Measurements from ENCODE around the gene SPINT3. TPM values are rescaled to one million over a fixed set of nuclear protein-coding genes. Genes with fewer than 3 reads are reported as not detected.
"Not testable (repeated sequence)": the region's sequence is repeated elsewhere in the genome, so short reads cannot be mapped to it uniquely, and the experiment has no call there.

The SPINT3 gene
- total RNA-seq, 1 donor from 2014 or later = not detected

GRCh38 chr20:45502561-45502960, 12.9 kb downstream of the SPINT3 start:
- no peak for DNase-seq

DNA sequence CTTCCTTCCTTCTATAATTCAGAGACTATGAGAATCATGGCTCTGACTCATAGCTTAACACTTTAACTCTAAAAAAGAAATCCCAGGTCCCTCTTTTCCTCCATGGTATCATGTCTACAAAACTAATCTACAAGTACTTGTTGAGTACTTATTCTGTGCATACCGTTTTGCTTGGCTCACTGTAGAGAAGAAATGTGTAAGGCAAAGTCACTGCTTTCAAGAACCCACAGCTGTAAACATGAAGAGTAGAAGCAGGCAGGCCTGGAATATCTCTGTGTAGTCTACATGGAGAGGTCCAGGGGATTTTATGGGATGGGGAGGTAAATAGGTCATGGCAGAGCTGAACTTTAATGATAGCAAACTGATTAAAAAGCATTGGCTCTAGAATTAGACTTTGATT, 13.8 kb downstream of the SPINT3 start:
- DNase-seq = no peak

DNA sequence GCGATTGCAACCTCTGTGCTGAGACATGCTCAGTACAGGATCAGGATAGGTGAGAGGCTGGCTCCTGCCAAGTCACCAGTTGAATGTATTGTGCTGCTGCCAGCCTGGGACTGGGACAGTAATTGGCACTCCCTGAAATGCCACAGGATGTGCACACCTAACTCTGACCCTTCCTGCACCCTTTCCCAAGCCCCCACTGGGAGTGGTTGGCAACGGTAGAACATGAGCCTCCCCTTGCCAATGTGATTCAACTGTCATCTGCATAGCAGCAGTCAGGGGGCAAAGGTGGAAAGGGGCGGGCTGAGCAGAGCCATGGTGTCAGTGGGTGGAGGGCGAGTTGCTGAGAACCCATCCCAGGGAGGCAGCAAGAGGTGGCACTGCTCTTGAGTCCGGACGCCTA, 15.4 kb downstream of the SPINT3 start:
- DNase-seq = no peak

DNA sequence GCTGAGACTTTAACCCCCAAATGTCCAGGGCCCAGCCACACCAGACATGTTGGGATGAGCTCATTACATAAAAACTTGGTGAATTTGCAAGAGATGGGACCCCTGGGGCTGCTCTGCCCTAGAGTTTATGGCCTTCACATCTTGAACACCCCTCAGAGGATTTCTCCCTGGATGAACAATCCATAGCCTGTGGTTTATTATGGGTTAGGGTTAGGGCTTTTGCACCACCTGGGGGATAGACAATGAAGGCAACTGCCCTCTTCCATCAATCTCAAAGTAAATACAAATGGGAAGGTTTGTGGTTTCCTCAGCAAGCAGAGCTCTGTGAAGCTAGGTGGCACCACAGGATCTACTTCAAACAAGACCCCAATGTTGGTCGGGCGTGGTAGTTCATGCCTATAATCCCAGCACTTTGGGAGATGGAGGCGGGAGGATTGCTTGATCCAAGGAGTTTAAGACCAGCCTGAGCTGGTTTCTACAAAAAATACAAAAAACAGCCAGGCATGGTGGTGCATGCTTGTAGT, 17.4 kb downstream of the SPINT3 start:
- no peak for DNase-seq

- DNase-seq = no peak
These were observed 19.3 kb downstream of the SPINT3 start for GRCh38 chr20:45496166-45496565.

DNA sequence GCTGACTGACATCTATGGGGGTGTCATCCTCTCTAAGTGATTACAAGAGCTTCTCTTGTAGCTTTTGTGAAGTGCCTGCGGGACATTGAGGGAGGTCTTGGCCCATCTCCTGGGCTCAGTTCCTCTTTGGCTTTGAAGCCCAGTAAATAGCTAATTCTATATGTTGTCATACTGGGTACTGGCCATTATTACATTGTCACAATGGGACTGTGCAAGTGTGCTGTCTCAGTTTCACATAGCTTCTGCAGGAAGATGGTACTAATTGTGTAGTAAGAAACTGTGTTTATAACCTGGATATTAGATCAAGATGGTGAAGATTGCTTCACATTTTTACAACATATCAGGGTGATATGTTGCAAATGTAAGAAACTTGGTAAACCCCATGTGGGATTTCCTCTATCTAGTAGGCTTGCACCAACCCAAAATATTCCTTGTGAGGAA, 19.9 kb downstream of the SPINT3 start:
- DNase-seq = no peak

DNA sequence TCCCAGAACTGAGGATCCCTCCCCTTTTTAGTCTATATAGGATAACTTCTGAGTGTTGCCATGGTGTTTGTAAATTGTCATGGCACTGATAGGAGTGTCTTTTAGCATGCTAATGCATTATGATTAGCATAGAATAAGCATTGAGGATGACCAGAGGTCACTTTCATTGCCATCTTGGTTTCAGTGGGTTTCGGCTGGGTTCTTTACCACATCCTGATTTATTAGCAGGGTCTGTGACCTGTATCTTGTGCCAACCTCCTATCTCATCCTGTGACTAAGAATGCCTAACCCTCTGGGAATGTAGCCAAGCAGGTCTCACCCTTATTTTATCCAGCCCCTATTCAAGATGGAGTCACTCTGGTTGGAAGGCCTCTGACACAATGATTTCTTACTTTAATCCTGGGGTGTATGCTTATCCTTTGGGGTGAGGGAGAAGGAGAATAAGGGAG, 26.3 kb downstream of the SPINT3 start:
- no peak for DNase-seq

DNA sequence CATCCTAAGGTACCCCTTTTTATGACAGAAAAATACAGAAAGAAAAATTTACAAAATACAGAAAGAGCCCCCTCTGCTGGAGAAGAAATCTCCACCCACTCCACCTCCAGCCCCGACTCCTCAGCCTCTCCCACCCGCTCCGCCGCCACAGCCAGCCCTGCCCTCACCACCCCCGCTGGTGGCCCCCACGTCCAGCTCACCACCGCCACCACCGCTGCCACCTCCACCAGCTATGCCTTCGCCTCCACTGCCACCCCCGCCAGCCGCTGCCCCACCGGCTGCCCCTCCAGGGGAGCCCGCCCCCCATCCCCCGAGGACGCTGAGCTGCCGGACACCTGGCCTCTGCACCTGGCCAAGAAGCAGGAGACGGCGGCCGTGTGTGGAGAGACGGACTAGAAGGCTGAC, 28.2 kb downstream of the SPINT3 start:
- no peak for DNase-seq

- no peak for DNase-seq
These were observed 30.0 kb downstream of the SPINT3 start for GRCh38 chr20:45485388-45485787.

DNA sequence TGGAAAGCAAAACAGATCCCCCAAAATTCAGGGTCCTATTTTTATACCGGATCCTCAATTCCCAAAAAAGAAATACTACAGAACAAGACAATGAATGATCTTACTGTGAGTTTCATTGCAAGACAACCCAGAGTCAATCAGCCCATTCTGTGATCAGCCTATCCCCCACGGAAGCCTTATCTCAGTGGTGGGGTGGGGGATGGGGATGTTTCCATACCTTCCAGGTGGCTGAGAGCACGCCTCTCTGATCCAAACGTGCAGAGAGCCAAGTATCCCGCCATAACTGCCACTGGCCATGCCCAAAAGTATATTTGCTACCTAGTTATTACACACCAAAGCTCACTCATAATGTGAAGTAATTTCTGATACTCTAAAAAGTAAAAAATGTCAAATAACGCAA, 30.7 kb downstream of the SPINT3 start:
- DNase-seq = no peak

DNA sequence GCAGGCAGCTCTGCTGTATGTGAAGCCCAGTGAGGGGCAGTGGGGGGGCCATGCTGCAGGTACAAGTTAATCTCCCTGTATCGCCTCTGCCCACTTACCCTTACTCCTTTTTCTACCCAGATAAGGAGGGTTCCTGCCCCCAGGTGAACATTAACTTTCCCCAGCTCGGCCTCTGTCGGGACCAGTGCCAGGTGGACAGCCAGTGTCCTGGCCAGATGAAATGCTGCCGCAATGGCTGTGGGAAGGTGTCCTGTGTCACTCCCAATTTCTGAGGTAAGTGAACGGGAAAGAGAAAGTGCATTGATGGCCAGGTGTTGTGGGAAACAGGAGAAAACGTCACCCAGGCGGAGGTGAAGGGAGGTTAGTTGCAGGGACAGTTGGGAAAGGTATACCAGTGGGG, 35.6 kb downstream of the SPINT3 start:
- DNase-seq = no peak

DNA sequence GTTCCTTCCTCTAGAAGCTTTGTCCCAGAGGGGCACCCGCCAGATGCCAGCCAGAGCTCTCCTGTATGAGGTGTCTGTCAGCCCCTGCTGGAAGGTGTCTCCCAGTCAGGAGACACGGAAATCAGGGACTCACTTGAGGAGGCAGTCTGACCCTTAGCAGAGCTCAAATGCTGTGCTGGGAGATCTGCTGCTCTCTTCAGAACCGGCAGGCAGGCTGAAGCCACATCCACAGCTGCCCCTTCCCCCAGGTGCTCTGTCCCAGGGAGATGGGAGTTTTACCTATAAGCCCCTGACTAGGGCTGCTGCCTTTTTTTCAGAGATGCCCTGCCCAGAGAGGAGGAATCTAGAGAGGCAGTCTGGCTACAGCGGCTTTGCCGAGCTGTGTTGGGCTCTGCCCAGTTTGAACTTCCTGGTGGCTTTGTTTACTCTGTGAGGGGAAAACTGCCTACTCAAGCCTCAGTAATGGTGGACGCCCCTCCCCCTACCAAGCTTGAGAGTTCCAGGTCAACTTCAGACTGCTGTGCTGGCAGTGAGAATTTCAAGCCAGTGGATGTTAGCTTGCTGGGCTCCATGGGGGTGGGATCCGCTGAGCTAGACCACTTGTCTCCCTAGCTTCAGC, 37.8 kb downstream of the SPINT3 start:
- DNase-seq = not testable (repeated sequence)

GRCh38 chr20:45472286-45472685, 43.1 kb downstream of the SPINT3 start:
- DNase-seq = not testable (repeated sequence)

DNA sequence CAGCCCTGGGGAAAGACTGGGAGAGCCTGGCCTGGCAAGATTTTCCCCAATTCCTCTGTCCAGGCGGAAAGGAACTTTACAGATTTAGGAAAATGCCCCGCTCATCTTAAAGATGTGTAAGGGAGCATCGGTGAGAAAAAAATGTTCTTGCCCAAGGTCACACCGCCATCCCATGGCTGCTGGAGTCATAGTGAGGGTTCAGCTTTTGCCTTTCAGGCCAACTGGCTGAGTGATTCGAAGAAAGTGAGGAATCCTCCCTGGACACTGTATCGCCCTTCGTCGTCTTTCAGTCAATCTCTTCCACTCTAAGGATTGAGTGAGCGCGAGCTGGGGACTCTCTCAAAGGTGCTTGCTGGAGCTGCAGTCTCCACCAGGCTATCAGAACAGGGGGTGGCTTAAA, 44.5 kb downstream of the SPINT3 start:
- DNase-seq = no peak

- no peak for DNase-seq
These were observed 45.0 kb downstream of the SPINT3 start for GRCh38 chr20:45470262-45470931.

DNA sequence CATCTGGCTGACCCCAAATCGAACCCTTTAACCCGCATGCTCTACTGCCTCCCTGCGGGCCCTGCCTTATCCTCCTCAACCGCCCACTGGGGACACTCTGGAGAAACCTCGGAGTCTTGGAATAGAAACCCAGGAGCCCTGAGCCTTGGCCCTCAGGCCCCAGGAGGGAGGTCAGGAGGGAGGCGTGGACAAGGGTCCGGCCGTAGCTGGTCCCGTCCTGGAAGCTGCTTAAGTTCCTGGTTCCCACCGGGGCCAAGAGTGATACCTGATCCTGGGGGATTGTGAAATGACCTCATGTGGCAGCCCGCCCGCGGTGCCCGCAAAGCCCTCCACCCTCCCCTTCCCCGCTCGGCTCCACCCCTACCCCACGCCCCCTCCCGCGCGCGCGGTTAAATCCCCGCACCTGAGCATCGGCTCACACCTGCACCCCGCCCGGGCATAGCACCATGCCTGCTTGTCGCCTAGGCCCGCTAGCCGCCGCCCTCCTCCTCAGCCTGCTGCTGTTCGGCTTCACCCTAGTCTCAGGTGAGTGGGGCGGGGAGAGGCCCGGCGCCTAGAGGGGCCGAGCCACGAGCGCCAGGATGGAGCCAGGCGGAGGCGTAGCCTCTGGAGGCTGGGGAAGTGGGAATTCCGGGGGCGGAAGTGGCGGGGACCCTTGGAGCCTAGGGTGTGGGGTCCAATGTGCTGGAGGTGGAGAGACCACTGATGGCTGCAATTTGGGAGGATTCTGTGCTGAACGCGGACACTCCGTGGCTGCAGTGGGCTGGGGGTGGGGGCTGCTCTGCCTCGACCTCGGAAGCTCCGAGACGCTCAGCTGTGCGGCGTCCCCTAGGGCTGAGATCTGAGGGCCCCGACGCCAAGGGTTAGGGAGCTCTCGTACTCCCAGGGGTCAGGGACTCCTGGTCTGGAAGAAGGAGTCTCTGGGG, 45.8 kb downstream of the SPINT3 start, which contains the start of gene WFDC2:
Gene WFDC2, plus strand, starts transcription at position 418 of the 926 bp plus-strand sequence. Its CDS starts 29 bp downstream, at position 447.
- DNase-seq = no peak

GRCh38 chr20:45467861-45468260, 47.6 kb downstream of the SPINT3 start:
- no peak for DNase-seq

DNA sequence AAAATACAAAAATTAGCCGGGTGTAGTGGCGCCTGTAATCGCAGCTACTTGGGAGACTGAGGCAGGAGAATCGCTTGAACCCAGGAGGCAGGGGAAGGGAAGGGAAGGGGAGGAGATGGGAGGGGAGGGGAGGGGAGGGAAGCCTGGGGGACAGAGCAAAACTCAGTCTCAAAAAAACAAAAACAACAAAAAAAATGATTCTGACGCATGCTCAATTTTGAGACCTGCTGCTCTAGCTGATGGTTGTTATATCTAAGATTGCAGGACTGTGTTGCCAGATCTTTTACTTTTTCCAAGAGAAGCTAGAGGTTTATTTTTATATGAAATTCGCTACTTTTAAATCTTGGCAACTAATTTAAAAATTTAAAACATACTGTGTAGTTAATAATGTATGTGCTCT, 48.2 kb downstream of the SPINT3 start:
- DNase-seq = no peak

- DNase-seq = no peak
These were observed 49.7 kb downstream of the SPINT3 start for GRCh38 chr20:45465491-45466266.

GRCh38 chr20:45463709-45464108, 51.7 kb downstream of the SPINT3 start:
- no peak for DNase-seq

GRCh38 chr20:45462711-45463509, 52.5 kb downstream of the SPINT3 start:
- no peak for DNase-seq
